ENCODE measurements around the gene NEK11. TPM values are rescaled to one million over a fixed set of nuclear protein-coding genes. Genes with fewer than 3 reads are reported as not detected.
"Not testable (repeated sequence)": the region's sequence is repeated elsewhere in the genome, so short reads cannot be mapped to it uniquely, and the experiment has no call there.

Gene NEK11
- total RNA-seq, 4 donors from 2014 or later: 2.3 to 25.2 (median 8.4) TPM

DNA sequence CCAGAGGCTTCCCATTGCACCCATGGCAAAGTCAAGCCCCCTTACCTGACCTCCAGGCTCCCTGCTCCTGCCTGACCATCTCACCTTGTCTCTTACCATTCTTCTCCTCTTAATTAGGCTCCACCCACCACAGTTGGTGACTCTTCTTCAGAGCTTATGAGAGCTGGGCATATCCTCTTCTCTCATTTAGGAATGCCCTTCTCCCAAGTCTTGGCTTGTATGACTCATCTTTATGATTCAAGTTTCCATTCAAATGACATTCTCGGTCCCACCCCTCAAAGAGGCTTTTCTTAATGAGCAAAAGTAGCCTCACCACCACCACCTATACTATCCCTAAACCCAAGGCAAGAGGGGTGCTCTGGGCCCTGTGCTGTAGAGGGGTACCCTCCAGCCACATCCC lies 299.6 kb downstream of the NEK11 start:
- intact Hi-C loops (cut with DNase I; ENCODE audit: low total_unique reads): no loop called here

DNA sequence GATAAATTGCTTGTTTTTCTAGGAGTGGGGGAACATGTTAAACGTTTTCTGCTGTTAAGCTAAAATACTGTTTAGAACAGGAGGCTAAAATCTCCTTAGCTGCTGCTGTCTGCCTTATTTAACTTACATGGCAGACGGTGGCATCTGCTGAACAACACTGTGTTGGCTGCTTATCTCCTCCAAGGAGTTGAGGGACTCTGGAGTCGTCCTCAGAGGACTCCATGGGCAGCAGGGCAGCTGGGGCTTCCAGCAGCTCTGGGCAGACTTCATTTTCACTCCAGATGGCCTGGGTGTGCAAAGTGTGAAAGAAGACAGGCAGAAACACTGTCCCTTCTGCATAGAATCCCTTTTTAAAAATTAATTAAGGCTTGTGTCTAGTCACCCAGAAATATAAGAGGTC lies 302.0 kb downstream of the NEK11 start:
- Histone ChIP-seq H3K9me3 (no peaks in the 10 kb centered on the region), H3K4me3 (no peak overlapping the region), H3K27me3 (no peaks in the 10 kb centered on the region), H3K27ac (no peak overlapping the region), H3K36me3 (no peaks in the 10 kb centered on the region), H3K4me1 (no peaks in the 10 kb centered on the region)
- TF ChIP-seq, protein P1, sequence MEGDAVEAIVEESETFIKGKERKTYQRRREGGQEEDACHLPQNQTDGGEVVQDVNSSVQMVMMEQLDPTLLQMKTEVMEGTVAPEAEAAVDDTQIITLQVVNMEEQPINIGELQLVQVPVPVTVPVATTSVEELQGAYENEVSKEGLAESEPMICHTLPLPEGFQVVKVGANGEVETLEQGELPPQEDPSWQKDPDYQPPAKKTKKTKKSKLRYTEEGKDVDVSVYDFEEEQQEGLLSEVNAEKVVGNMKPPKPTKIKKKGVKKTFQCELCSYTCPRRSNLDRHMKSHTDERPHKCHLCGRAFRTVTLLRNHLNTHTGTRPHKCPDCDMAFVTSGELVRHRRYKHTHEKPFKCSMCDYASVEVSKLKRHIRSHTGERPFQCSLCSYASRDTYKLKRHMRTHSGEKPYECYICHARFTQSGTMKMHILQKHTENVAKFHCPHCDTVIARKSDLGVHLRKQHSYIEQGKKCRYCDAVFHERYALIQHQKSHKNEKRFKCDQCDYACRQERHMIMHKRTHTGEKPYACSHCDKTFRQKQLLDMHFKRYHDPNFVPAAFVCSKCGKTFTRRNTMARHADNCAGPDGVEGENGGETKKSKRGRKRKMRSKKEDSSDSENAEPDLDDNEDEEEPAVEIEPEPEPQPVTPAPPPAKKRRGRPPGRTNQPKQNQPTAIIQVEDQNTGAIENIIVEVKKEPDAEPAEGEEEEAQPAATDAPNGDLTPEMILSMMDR (IDR thresholded peaks at IDR 0.05): no peak
- no peak for TF ChIP-seq POLR2A (IDR thresholded peaks at IDR 0.05)
- DNase-seq: no peak
- intact Hi-C loops (cut with DNase I; ENCODE audit: low total_unique reads): no loop called here

More for the DNA sequence above, 299.6 kb downstream of the NEK11 start:
- DNase-seq: no peak
- TF ChIP-seq, protein P1 (IDR thresholded peaks at IDR 0.05): no peak
- no peak for TF ChIP-seq POLR2A (IDR thresholded peaks at IDR 0.05)
- Histone ChIP-seq H3K27ac (no peak overlapping the region), H3K27me3 (no peaks in the 10 kb centered on the region), H3K4me3 (no peak overlapping the region), H3K9me3 (no peaks in the 10 kb centered on the region), H3K4me1 (no peaks in the 10 kb centered on the region), H3K36me3 (no peaks in the 10 kb centered on the region)

DNA sequence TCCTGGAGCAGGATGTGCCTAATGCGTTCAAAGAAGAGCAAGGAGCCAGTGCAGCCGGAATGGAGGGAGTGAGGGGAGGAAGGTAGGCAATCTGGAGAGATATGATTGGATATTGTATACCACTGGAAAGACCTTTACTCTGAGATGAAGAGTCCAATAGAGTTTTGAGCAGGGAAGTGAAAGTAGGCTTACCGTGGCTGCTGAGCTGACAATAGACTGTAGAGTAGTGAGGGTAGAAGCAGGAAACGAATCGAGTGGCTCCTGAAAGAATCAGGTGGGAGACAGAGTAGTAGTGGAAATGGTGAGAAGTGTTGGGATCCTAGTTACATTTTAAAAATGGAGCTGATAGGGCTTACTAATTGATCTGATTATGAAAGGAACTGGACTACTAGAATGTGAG lies 303.1 kb downstream of the NEK11 start:
- DNase-seq: no peak
- TF ChIP-seq, protein P1 (IDR thresholded peaks at IDR 0.05): no peak
- no peak for TF ChIP-seq POLR2A (IDR thresholded peaks at IDR 0.05)
- Histone ChIP-seq H3K36me3 (no peaks in the 10 kb centered on the region), H3K27ac (no peak overlapping the region), H3K27me3 (no peaks in the 10 kb centered on the region), H3K9me3 (no peaks in the 10 kb centered on the region), H3K4me3 (no peak overlapping the region), H3K4me1 (no peaks in the 10 kb centered on the region)
- intact Hi-C loops (cut with DNase I; ENCODE audit: low total_unique reads): no loop called here

DNA sequence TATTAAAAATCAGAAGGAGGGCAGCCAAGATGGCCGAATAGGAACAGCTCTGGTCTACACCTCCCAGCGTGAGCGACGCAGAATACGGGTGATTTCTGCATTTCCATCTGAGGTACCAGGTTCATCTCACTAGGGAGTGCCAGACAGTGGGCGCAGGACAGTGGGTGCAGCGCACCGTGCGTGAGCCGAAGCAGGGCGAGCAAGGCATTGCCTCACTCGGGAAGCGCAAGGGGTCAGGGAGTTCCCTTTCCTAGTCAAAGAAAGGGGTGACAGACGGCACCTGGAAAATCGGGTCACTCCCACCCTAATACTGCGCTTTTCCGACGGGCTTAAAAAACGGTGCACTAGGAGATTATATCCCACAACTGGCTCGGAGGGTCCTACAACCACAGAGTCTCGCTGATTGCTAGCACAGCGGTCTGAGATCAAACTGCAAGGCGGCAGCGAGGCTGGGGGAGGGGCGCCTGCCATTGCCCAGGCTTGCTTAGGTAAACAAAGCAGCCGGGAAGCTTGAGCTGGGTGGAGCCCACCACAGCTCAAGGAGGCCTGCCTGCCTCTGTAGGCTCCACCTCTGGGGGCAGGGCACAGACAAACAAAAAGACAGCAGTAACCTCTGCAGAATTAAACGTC lies 304.9 kb downstream of the NEK11 start:
- intact Hi-C loops (cut with DNase I; ENCODE audit: low total_unique reads); H3K27me3 ChIP-seq; H3K27ac ChIP-seq; H3K4me1 ChIP-seq; DNase-seq; H3K4me3 ChIP-seq; H3K9me3 ChIP-seq; H3K36me3 ChIP-seq: not testable (repeated sequence)

DNA sequence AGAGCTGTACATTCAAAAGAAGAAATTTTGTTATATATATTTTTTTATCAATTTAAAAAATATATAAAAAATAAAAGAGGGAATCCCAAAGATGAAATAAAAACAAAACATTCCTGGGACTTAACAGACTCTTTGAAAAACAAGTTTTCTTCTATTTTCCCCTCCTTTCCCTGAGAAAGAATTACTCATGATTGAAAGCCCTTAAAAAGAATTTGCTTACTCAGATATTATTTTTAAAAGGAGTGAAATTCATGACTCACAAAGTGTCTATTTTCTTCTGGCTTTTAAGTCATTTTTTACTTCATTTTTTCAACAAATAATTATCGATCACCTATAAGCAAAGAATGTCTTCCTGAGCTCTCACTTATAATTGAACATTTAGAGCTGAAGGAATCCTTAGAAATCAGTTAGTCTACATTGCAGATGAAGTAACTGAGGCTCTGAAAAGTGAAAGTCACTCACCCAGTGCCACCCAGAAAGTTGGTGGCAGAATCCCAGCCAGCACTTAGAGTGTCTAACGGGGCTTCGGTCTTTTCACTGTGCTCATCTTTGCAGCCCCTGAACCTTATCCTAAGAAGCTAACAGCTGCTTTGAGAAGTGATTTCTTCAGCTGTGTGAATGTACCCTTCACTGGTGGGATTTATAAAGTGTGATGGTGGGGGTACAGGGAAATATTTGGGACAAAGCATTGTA lies 312.4 kb downstream of the NEK11 start:
- intact Hi-C loops (cut with DNase I; ENCODE audit: low total_unique reads): no loop called here
- Histone ChIP-seq H3K27me3 (no peaks in the 10 kb centered on the region), H3K27ac (no peak overlapping the region), H3K4me1 (no peaks in the 10 kb centered on the region), H3K4me3 (no peak overlapping the region), H3K9me3 (no peaks in the 10 kb centered on the region), H3K36me3 (no peaks in the 10 kb centered on the region)
- DNase-seq: no peak
- TF ChIP-seq, protein P1 (IDR thresholded peaks at IDR 0.05): no peak
- TF ChIP-seq POLR2A (IDR thresholded peaks at IDR 0.05): no peak

Data from uterus (tissue), 4 donors.